ENCODE results near the gene CACNG5.

CACNG5 gene, protein sequence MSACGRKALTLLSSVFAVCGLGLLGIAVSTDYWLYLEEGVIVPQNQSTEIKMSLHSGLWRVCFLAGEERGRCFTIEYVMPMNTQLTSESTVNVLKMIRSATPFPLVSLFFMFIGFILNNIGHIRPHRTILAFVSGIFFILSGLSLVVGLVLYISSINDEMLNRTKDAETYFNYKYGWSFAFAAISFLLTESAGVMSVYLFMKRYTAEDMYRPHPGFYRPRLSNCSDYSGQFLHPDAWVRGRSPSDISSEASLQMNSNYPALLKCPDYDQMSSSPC

DNA sequence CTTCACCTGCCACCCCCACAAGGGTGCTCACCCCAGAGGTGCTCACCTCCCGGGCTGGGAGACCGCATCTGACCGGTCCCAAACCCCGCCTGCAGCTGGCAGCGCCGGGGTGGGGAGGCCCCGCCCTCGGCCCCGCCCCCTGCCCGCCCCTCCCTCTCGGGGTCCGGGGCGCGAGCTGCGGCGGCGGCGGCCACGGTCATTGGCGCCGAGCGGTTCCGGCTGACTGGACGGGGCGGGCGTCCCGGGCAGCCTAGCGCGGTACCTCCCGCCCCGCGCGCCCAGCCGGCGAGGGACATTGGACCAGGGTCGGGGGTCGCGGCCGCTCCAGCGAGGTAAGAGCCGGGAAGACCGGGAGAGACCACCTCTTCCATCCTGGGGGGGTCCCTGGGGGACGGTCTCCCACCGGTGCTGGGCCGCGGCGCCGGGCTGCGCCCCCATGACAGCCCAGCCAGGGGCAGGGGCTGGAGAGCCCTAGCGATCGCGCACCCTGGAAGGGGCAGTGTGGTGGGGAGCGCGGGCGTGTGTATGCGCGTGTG lies at the start of gene CACNG5:
CACNG5 (plus strand) TSS at position 199 of the 536 bp plus-strand sequence. CDS start 42,216 bp downstream, outside the sequence.
- no peak for DNase-seq

DNA sequence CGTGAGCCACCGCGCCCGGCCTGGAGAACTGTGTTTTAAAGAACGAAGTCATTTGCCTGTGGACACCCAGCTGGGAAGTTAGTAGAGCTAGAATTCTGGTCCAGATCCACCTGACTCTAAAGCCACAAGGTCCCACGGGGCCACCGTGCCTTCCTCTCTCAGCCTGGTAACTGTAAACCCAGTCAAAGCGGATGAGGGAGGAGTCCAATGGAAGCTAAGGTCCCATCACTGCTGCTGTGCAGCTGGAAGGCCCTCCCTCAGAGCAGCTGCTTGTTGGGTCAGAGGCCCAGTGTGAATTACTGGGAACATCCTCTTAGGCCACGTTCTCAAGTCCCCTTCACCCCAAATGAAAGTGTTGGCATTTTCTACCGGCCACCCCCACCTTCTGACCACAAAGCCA lies 48.8 kb upstream of the CACNG5 start:
- DNase-seq, result no peak

DNA sequence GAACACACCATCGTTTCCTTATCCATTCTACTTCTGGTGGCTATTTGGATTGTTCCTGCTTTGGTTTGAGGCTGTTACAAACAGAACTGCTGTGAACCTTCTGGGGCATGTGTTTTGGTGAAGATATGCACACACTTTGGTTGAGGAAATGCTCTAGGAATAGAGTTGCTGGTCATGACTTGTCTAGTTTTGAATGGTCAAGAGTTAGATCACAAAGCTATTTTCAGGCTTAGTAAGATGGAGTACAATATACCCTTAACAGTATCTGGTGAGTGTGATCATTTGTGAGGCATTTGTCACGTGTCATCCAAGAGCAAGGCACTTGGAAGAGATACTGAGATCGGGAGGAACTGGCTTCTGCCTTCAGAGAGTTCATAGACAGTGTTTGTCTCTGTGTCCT lies 47.0 kb upstream of the CACNG5 start:
- no peak for DNase-seq

DNA sequence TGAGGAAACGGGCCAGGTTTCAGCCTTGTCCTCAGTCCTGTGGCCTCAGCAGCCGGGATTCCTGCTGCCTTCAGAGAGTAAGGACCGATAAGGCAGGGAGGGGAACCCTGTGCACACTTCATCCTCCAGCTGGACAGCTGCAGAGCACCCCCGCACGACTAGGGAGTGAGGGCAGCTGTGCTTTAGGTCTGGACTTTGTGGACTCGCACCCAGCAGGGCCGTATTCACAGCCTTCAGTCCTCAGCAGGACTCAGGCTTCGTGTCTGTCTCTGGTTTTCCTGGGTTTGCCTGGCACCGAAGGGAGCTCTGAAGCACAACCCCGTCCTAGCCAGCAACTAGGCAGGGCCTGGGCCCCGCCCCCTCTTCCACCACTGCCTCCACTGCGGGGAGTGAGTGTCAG lies 45.8 kb upstream of the CACNG5 start:
- DNase-seq, result no peak

DNA sequence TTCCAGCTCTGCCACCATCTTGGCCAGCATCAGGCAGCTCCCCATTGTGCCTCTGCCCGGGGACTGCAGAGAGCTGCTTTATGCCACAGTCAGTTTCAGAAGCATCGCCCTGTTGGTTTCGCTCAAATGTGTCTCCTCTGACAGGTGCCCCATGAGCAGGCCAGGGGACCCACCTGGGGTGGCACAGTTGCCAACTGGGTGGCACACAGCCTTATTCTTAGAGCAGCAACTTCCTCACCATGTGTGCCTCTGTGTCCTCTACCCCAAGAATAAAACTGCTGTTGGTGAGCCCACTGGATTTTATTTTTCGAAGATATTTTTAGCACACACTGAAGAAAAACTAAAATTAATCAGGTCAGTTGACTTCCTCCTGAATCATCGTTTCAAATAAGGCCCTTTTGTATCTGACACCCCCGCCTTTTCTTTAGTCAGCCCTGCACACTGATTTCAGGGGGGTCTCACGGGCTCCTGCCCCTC lies 44.9 kb upstream of the CACNG5 start:
- no peak for DNase-seq

DNA sequence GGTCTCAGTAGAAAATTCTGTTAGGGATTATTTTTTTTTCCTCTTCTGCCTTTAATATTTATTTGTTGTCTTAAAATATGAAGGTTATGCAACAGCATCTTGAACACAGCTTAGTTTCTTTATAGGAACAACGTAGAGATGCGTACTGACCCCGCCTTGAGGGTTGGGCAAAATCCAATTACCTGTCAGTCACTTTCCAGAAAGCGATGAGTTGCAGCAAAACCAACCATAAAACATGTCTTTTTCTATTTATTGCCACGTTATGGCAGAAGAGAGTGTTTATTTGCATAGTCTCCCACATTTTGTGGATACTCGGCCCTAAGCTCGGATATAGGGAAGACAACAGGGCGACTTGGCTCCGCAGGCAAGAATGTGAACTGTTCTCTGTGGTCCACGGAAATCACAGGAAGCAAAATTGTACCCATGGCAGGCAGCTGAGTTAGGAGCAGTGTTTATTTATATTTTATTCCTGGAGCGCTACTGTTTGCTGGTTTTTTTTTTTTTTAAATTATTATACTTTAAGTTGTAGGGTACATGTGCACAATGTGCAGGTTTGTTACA lies 44.3 kb upstream of the CACNG5 start:
- no peak for DNase-seq

DNA sequence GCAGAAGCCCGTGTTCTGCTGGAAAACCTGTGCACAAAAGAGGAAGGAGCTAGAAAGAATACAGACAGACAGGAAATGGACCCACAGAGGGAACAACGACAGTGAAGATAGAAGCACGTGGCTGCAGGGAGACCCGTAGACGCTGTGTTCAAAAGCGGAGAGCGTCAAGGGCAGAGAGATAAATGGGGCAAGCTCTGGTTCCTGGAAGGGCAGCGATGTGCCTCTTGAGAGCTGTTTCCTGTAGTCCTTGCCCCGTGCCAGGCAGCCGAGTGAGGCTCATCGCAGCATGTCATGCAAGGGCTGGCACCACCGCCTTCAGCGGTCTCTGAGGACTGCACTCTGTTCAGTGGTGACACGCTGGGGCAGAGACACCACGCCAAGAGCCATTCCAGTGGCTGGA lies 43.6 kb upstream of the CACNG5 start:
- DNase-seq, result no peak

DNA sequence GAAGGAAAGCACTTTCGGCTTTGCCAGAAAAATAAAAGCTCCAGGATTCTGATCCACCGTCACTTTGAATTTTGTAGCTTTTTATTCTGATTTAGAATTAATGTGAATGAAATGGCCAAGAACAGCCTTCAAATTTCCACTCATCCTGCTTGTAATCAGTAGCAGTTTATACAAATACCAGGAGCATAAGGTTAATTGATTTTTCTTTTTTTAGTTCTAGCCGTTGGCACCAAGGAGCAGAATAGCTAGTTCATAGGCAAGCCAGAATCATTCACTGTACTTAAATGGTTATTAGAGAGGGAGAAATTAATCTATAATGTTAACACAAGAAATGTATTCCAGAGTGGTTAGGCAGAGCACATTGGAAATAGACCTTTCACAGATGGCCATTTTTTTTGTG lies 41.1 kb upstream of the CACNG5 start:
- no peak for DNase-seq

DNA sequence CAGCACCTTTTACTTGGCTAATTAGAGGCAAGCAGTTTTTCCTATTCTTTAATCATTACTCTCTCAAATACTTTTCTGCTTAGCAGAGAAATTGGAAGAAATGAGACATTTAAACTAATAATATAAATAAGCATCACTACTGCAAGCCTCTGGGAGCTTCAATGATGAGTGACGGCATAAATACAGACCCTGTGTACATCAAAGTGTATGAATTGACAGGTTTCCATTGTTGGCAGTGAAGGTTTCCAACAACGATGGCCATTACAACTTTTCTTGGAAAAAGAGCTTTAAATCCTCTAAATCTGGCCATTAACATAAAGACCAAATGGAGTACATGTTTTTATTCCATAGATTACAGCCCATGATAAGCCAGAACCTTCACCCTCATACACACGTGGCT lies 39.4 kb upstream of the CACNG5 start:
- no peak for DNase-seq

DNA sequence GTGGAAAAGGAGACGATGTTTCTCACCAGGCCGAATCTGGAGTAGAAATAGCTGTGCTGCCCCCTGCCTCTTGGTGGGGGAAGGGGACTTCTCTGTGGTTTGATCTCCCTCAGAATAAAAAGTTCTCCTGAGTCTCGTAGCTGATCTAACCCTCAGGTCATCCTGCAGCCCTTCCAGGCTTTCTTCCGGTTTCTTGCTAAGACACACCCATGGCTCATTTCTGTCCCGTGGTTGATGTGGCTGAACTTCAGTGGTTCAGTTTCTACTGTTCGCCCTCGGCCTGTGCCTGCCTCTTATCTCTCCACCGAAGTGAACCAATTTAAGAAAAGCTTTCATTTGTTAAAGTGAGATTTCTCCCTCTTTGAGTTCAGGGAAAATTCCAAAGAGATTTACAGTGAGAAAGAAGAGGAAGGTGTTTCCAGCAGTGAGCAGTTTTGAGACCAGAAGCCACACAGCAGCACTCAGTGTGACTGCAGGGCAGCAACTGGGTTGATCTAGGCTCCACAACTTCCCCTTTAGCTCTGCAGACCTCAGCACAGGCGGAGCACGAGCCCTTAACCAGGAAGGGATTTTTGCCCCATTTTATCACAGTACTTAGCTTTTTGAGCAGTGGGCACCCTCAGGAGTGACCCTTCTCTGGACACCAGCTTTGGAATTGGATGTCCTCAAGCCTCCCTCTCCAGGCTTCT lies 34.9 kb upstream of the CACNG5 start:
- DNase-seq, result no peak

DNA sequence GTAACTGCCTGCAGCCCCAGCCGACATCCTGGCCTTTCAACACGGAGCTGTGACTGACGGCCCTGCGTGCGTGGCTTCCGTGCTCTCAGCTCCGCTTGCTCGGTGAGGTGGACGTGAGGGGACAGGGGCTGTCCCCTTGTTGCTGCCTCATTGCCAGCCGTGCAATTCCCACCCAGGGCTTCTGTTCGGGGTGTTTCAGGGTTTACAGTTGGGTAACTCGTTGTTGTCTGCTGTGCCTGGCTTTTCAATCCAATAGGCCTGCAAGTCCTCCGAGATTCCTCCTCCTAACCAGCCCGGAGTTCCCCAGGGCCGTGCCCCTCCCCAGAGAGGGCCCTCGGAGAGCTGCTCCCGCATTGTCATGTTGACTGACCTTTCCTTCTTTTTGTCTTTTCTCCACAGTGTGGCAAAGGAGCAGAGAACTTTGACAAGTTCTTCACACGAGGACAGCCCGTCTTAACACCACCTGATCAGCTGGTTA lies 31.4 kb upstream of the CACNG5 start:
- no peak for DNase-seq

DNA sequence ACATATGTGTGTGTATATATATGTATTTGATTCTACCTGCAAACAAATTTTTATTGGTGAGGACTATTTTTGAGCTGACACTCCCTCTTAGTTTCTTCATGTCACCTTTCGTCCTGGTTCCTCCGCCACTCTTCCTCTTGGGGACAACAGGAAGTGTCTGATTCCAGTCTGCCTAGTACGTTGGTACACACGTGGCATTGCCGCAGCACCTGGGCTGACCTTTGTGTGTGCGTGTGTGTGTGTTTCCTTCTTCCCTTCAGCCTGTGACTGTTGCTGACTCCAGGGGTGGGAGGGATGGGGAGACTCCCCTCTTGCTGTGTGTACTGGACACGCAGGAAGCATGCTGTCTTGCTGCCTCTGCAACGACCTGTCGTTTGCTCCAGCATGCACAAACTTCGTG lies 29.4 kb upstream of the CACNG5 start:
- no peak for DNase-seq

DNA sequence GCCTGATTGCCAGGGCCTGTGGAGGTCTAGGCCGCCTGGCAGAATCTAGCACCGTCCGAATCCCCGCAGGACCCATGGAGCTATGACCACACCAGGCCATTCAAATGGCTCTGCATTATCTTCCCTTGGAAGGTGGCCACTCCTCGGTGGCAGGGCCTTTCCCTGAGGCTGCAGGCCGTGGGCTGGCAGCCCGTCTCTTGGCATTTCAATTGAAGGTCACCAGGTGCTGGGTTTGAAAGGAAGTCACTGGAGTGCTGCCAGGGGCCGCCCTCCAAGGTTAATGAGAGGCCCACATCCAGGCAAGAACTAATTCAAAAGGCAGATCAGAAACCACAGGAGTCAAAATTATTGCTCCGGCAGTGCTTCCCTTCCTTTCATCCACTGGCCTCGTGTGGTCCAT lies 27.7 kb upstream of the CACNG5 start:
- no peak for DNase-seq

DNA sequence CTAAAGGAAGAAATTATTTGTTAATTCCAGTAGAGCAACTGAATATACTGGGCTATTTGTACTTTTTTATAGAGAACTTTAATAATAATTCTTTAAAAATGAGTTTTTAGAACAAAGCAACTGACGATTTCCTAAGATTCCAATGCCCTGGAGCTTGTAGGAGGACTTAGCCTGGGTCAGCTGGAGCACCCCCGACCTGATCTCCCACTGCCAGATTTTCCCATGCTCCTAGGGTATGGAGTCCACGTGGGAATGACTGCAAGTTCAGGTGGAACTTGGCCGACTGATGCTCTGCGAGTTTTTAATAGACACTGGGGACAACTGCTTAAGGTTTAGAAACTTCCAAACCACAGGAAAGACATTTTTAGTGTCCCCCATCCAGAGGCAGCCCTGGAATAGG lies 25.5 kb upstream of the CACNG5 start:
- DNase-seq, result no peak

DNA sequence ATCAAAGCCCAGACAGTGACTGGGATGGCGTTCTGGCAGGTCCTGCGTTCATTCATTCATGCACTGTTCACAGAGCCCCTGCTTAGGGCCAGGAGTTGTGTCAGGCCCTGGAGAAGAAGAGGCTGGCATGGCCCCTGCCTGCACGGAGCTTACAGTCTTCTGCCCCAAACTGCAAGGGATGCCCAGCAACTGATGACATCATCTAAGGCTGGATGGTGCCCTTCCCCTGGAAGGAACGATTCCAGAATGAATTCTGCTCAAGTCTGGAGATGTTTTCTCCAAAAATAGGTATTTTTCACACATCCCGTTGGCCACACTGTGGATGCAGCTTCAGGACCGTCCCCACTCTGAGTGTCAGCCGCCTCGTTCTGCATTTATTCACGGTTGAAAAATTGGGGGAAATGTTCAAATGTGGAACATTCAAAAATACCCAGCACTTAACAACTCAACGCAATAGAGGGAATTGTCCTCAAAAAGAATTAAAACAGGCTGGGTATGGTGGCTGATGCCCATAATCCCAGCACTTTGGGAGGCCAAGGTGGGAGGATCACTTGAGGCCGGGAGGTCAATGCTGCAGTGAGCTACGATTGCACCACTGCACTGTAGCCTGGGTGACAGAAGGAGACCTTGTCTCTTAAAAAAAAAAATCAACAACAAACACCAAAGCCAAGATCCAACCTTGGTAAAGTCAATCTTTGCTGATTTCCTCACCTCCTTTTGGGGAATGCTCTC lies 23.8 kb upstream of the CACNG5 start:
- DNase-seq, result no peak

DNA sequence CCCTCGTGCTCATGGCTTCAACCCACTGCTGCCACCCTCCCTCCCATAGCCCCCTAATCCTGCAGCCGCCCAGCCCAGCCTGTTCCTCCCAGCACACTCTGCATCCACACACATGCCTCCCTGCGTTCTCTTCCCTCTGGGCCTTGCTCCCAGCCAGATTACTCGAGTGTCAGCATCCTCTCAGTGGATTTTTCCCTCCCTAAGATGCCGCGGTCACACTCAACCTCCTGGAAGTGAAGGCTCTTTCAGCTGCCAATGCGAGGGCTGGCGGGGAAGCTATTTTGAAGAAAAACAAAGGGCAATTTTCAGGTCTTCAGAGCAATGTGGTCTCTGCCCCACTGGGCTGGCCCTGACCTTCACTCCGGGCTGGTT lies 23.2 kb upstream of the CACNG5 start:
- DNase-seq, result no peak

DNA sequence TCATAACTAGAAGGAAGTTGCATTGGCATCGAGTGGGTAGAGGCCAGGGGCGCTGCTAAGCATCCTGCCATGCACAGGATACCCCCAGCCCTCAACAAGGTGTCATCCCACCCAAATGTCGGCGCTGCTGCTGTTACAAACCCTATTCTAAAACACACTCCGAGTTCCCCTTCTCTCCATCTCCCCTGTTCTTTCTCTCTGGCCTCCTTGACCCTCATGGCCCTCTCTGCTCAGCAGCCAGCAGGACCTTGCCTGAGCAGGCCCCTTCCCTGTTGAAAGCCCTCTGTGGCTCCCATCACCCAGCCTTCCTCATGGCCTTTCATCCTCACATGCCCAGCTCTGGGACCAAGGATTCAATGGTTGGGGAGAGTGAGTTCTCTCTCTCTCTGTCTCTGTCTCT lies 22.3 kb upstream of the CACNG5 start:
- no peak for DNase-seq

DNA sequence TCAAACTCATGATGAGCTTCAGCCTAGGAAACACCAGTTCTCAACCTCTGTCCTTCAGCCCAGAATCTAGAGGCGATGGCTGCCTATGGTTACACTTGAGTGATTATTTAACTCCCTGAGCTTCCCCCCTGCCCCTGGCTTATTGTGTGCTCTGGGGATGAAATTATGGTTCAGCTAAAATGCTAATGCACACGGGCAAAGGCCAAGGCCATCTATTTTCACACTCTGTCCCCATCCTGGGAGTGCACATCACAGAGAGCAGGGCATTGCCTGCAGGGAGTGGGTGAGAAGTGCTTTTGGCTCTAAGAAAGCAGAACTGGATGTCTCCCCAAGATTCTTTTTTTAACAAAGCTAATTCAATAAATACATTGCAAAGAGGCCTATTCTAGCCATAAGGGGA lies 21.6 kb upstream of the CACNG5 start:
- DNase-seq, result no peak

DNA sequence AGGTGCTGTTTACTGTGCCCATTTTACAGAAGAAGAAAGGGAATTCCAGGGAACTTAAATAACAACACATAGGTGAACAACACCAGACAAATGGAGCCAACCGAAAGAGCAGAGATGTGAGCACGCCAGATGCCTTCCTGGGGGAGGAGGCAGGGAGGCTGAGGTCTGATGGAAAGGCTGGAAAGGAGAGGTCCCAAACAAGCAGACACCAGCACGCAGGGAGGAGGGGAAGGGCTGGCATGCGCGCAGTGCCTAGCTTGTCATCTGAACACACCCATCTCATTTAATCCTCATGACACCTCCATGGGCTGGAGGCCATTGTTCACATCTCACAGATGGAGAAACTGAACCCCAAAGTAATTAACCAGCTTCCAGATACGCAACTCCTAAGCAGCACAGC lies 20.9 kb upstream of the CACNG5 start:
- DNase-seq, result no peak

DNA sequence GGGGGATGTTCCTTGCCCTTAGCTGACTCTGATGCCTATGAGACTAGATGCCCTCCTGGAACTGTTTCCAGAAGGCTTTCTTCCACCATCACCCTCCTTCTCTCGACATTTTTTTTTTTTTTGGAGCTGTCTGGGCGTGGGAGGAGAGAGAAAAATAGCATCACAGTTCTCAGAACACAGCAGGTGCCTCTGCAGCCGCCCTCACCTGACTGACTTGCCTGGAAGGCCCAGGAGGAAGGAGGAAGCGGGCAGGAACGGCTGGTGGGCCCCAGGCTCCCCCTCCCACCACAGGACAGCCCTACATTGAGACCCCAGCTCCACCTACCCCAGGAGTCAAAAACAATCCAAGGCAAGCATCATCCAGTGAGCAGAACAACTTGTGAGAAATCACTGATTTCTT lies 20.3 kb upstream of the CACNG5 start:
- DNase-seq, result no peak

DNA sequence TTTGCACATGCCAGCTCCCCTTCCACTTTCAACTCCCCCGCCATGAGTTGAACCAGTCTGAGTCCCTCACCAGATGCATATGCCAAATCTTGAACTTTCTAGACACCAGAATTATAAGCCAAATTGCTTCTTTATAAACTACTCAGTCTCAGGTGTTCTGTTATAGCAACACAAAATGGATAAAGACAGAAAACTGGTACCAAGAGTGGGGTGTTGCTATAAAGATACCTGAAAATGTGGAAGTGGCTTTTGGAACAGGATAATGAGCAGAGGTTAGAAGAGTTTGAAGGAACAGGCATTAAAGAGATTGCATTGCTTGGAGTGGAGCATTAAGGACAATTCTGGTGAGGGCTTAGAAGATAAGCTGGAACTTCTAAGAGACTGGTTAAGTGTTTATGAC lies 17.2 kb upstream of the CACNG5 start:
- no peak for DNase-seq

DNA sequence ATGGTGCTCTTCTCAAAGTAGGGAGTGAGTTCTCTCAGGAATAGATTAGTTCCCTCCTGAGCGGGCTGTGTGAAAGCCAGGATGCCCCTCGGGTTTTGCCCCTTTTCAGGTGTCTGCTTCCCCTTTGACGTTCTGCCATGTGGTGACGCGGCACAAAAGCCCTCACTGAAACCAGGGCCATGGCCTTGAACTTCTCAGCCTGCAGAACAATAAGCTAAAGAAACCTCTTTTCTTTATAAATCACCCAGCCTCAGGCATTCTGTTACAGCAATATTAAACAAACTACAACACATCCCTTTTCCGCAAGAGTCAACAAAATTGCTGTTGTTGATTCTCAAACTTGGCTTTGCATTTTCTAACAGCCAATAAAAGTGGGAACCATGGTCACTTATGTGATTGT lies 15.5 kb upstream of the CACNG5 start:
- DNase-seq, result no peak

DNA sequence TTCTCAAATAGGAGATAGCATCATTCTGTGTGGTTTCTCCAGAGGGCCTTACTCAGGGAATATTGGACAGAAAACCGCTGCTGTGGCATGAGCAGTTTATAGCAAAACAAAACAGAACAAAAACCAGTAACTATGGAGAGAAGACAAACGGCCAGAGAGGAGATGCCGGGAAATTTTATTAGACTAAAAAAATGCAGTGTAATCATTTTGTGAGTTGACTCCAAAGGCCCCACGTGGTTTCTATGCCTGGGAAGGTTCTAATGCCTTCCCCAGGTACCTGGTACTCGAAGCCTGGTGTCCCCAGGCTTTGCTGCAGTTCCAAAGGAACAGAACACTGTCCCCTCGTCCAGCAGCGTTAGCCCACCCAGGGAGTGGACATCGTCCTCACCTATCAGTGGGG lies 12.9 kb upstream of the CACNG5 start:
- no peak for DNase-seq

Data from CD4-positive, alpha-beta T cell treated with Interleukin-6 for 4 hours (primary cell).